Hematopoietic multipotent progenitor cell treated with erythropoietin and hydrocortisone succinate and interleukin-3 and kit ligand, for 15 days (in vitro differentiated cells): ENCODE data around the gene C1orf116.

ENCODE experiments used
- DNase-seq: peaks from one replicate; pipeline ENCODE4 v3.0.0-alpha.2; 2015; ENCODE audit warnings: low spot score

The C1orf116 gene

GRCh38 chr1:207032528-207033017 lies at the start of gene C1orf116:
TSS of gene C1orf116 (minus strand) at chr1:207032756. CDS start at chr1:207027598, 5,158 bp downstream.
- DNase-seq, result no peak

GRCh38 chr1:207081806-207082205 lies 49.2 kb upstream of the C1orf116 start:
- DNase-seq, result no peak

GRCh38 chr1:207081088-207081487 lies 48.5 kb upstream of the C1orf116 start:
- DNase-seq, result no peak

GRCh38 chr1:207079706-207080241 lies 47.2 kb upstream of the C1orf116 start:
- DNase-seq, result no peak

- no peak for DNase-seq
Measured at GRCh38 chr1:207078578-207079132, 46.1 kb upstream of the C1orf116 start.

GRCh38 chr1:207077470-207078377 lies 45.2 kb upstream of the C1orf116 start:
- peak; percentile 88 for DNase-seq

GRCh38 chr1:207077012-207077411 lies 44.5 kb upstream of the C1orf116 start:
- no peak for DNase-seq

GRCh38 chr1:207076181-207076955 lies 43.8 kb upstream of the C1orf116 start:
- peak; percentile 39 for DNase-seq

GRCh38 chr1:207073906-207074820 lies 41.6 kb upstream of the C1orf116 start:
- no peak for DNase-seq

GRCh38 chr1:207072233-207072632 lies 39.7 kb upstream of the C1orf116 start:
- DNase-seq, result no peak

GRCh38 chr1:207071426-207071825 lies 38.9 kb upstream of the C1orf116 start:
- no peak for DNase-seq

GRCh38 chr1:207070811-207071210 lies 38.3 kb upstream of the C1orf116 start:
- no peak for DNase-seq

GRCh38 chr1:207069858-207070506 lies 37.4 kb upstream of the C1orf116 start:
- DNase-seq, result no peak

- DNase-seq, result peak; percentile 49
Measured at GRCh38 chr1:207069061-207069460, 36.5 kb upstream of the C1orf116 start.

- DNase-seq, result no peak
Measured at GRCh38 chr1:207067665-207068064, 35.1 kb upstream of the C1orf116 start.

GRCh38 chr1:207067185-207067584 lies 34.6 kb upstream of the C1orf116 start:
- no peak for DNase-seq

- DNase-seq, result no peak
Measured at GRCh38 chr1:207064561-207064960, 32.0 kb upstream of the C1orf116 start.

GRCh38 chr1:207063014-207063413 lies 30.5 kb upstream of the C1orf116 start:
- DNase-seq, result no peak

GRCh38 chr1:207062058-207062457 lies 29.5 kb upstream of the C1orf116 start:
- DNase-seq, result no peak

- DNase-seq, result no peak
Measured at GRCh38 chr1:207060596-207060995, 28.0 kb upstream of the C1orf116 start.

- DNase-seq, result no peak
Measured at GRCh38 chr1:207059881-207060280, 27.3 kb upstream of the C1orf116 start.
